Panc1 (cell line): ENCODE measurements around the gene TPD52L1. TPM values are rescaled to one million over a fixed set of nuclear protein-coding genes. Genes with fewer than 3 reads are reported as not detected.

Experiments used
- ATAC-seq: fragments of 200-7000 bp; cut with Tn5 transposase; 2 replicates; pipeline ENCODE4 v1.9.1; 2020; ENCODE audit warnings: mild to moderate bottlenecking, moderate library complexity
- BruUV-seq: library from RNA; stranded (reverse); fragments of 400-500 nt; replicated peaks from 2 replicates; lab custom pipeline; 2021; lab: Mats Ljungman, UMichigan
- CTCF ChIA-PET: fragments of 300-600 bp; sonication (Branson Sonifier 250); formaldehyde crosslinking; loops from one replicate; lab custom pipeline; 2022; ENCODE audit warnings: antibody characterized with exemption; lab: Charles Lee
- POLR2A ChIA-PET: fragments of 300-600 bp; sonication (Branson Sonifier 250); formaldehyde crosslinking; loops from one replicate; lab custom pipeline; 2022; ENCODE audit warnings: antibody characterized with exemption; lab: Charles Lee
- DNase-seq: peaks from one replicate; pipeline ENCODE4 v3.0.0-alpha.2; 2010; ENCODE audit warnings: low read depth, low spot score
- H3K27ac ChIP-seq: 2 replicates; pipeline ENCODE4 v1.5.1; 2011; ENCODE audit warnings: mild to moderate bottlenecking, low read length, inconsistent platforms
- H3K27me3 ChIP-seq: fragments of 200-500 bp; sonication (Bioruptor generic); 2 replicates; pipeline ENCODE4 v1.6.0; 2014; ENCODE audit warnings: low read length, inconsistent platforms; ENCODE audit not compliant: control insufficient read depth, insufficient read depth
- H3K36me3 ChIP-seq: fragments of 200-500 bp; sonication (Bioruptor generic); 2 replicates; pipeline ENCODE4 v1.5.1; 2014; ENCODE audit warnings: inconsistent platforms, mild to moderate bottlenecking, low read length, moderate library complexity; ENCODE audit not compliant: control insufficient read depth, insufficient read depth
- H3K4me1 ChIP-seq: 2 replicates; pipeline ENCODE4 v1.5.1; 2011; ENCODE audit warnings: inconsistent platforms, mild to moderate bottlenecking, low read length, moderate library complexity; ENCODE audit not compliant: control insufficient read depth, insufficient read depth
- H3K4me3 ChIP-seq, 2 experiments: 2 replicates each; pipeline ENCODE4 v1.5.1; 2011 to 2012; ENCODE audit warnings: low read depth in 2 of 2, low read length in 2 of 2, mild to moderate bottlenecking in 2 of 2, inconsistent platforms in 1 of 2, moderate library complexity in 1 of 2
- H3K9me3 ChIP-seq: fragments of 200-500 bp; sonication (Bioruptor generic); 2 replicates; pipeline ENCODE4 v1.5.1; 2014; ENCODE audit warnings: low read depth, mild to moderate bottlenecking, inconsistent platforms, low read length, moderate library complexity; ENCODE audit not compliant: control insufficient read depth, insufficient read depth
- CTCF ChIP-seq: fragments of 450-650 bp; IDR thresholded peaks from 2 replicates; pipeline ENCODE4 v1.5.1; 2017; ENCODE audit warnings: mild to moderate bottlenecking
- POLR2AphosphoS5 ChIP-seq: IDR thresholded peaks from 2 replicates; pipeline ENCODE4 v1.6.1; 2012; ENCODE audit warnings: mild to moderate bottlenecking, low read depth, low read length, moderate library complexity
- REST ChIP-seq, 2 experiments: IDR thresholded peaks; 2 replicates each; pipeline ENCODE4 v1.6.1; 2011 to 2012; ENCODE audit warnings: low read depth in 2 of 2, control low read depth in 1 of 2, low read length in 1 of 2, mild to moderate bottlenecking in 1 of 2, moderate library complexity in 1 of 2; ENCODE audit not compliant: insufficient read depth in 1 of 2
- SIN3A ChIP-seq: IDR thresholded peaks from 2 replicates; pipeline ENCODE4 v1.6.1; 2012; ENCODE audit warnings: low read depth, mild to moderate bottlenecking, low read length, moderate library complexity, borderline replicate concordance; ENCODE audit not compliant: insufficient read depth
- TCF7L2 ChIP-seq: IDR thresholded peaks from 2 replicates; pipeline ENCODE4 v1.6.1; 2011; ENCODE audit warnings: mild to moderate bottlenecking, low read depth, low read length, inconsistent platforms
- in situ Hi-C: cut with HindIII; loops from 2 replicates; pipeline ENCODE4 v1.10.0; 2016; ENCODE audit warnings: low sequenced_read_pairs, low pct_unique_long_range_greater_than_20kb
- intact Hi-C: fragments of 100-400 bp; cut with micrococcal nuclease; formaldehyde crosslinking; loops from one replicate; pipeline ENCODE4 v1.10.0; 2022; ENCODE audit not compliant: unreplicated experiment
- total RNA-seq: library from RNA; stranded (reverse); gene quantifications from one replicate; pipeline ENCODE4 v1.2.1, GENCODE V29; 2021; ENCODE audit not compliant: unreplicated experiment

The TPD52L1 gene
- total RNA-seq, 1 experiment from 2014 or later, result 2.9 TPM

GRCh38 chr6:125253881-125254280 lies 100.3 kb downstream of the TPD52L1 start:
- Histone ChIP-seq H3K36me3 (no peaks in the 10 kb centered on the region), H3K27me3 (peaks cover 7% of the 10 kb centered on the region; the same call in 1 of the 2 replicates), H3K4me1 (no peaks in the 10 kb centered on the region), H3K9me3 (no peaks in the 10 kb centered on the region), H3K27ac (no peak overlapping the region), H3K4me3 (no peak overlapping the region)
- intact Hi-C loops (no loop called here), in situ Hi-C loops (no loop called here)
- POLR2A ChIA-PET, result no interaction called here
- TF ChIP-seq SIN3A (no peak), TCF7L2 (no peak), POLR2AphosphoS5 (no peak), CTCF (no peak), REST (IDR thresholded peaks at IDR 0.05; ENCODE audit: insufficient read depth in 1 of 2, low read depth in 2 of 2, low read length in 1 of 2) (no peak)
- no peak for ATAC-seq
- DNase-seq, result no peak
- BruUV-seq, result no TSS peak
- CTCF ChIA-PET, result no interaction called here

GRCh38 chr6:125254321-125254720 lies 100.7 kb downstream of the TPD52L1 start:
- intact Hi-C loops, result no loop called here
- in situ Hi-C loops, result no loop called here
- BruUV-seq, result no TSS peak
- H3K9me3 ChIP-seq, result no peaks in the 10 kb centered on the region
- H3K27me3 ChIP-seq, result peaks cover 7% of the 10 kb centered on the region; the same call in 1 of the 2 replicates
- no peaks in the 10 kb centered on the region for H3K4me1 ChIP-seq
- TF ChIP-seq REST (IDR thresholded peaks at IDR 0.05; ENCODE audit: insufficient read depth in 1 of 2, low read depth in 2 of 2, low read length in 1 of 2) (no peak), SIN3A (no peak)
- ChIA-PET POLR2A (no interaction called here), CTCF (no interaction called here)
- H3K4me3 ChIP-seq, result no peak overlapping the region
- no peak for DNase-seq
- no peak overlapping the region for H3K27ac ChIP-seq
- no peak for ATAC-seq
- H3K36me3 ChIP-seq, result no peaks in the 10 kb centered on the region
